Gastrocnemius medialis (tissue), 4 donors: ENCODE data around the gene REC114. TPM values are rescaled to one million over a fixed set of nuclear protein-coding genes. Genes with fewer than 3 reads are reported as not detected.

ENCODE experiments used
- ATAC-seq, 2 donors: fragments of 150-250 bp; one replicate each; pipeline ENCODE4 v1.9.1; 2016
- DNase-seq, 2 donors: peaks; one replicate each; pipeline ENCODE4 v3.0.0-alpha.2; 2019
- H3K27ac ChIP-seq, 4 donors: fragments of 200-600 bp; sonication (generic); 1 replicate in 1 of 4; 2 replicates in 3 of 4; pipeline ENCODE4 v1.5.1; 2016 to 2018; ENCODE audit warnings: mild to moderate bottlenecking in 2 of 4, moderate library complexity in 1 of 4
- H3K27me3 ChIP-seq, 3 donors: fragments of 200-600 bp; sonication (generic) in 2 of 3; 1 replicate in 1 of 3; 2 replicates in 2 of 3; pipeline versions ENCODE4 v1.5.1 to v1.6.0; 2016 to 2019; ENCODE audit warnings: mild to moderate bottlenecking in 1 of 3, moderate library complexity in 1 of 3
- H3K36me3 ChIP-seq, 2 donors: fragments of 200-600 bp; sonication (generic) in 1 of 2; one replicate each; pipeline ENCODE4 v1.5.1; 2017 to 2018
- H3K4me1 ChIP-seq, 2 donors: fragments of 200-600 bp; sonication (generic) in 1 of 2; one replicate each; pipeline ENCODE4 v1.5.1; 2016 to 2017; ENCODE audit warnings: mild to moderate bottlenecking in 2 of 2
- H3K4me3 ChIP-seq, 4 donors: fragments of 200-600 bp; sonication (generic) in 3 of 4; 1 replicate in 1 of 4; 2 replicates in 3 of 4; pipeline ENCODE4 v1.5.1; 2016 to 2019; ENCODE audit warnings: mild to moderate bottlenecking in 2 of 4
- H3K9me3 ChIP-seq, 3 donors: fragments of 200-600 bp; sonication (generic) in 2 of 3; 1 replicate in 1 of 3; 2 replicates in 2 of 3; pipeline ENCODE4 v1.5.1; 2016 to 2019
- POLR2A ChIP-seq, 2 donors: fragments of 450-650 bp; IDR thresholded peaks; one replicate each; pipeline ENCODE4 v1.6.1; 2017; ENCODE audit warnings: antibody characterized with exemption in 2 of 2, mild to moderate bottlenecking in 2 of 2, moderate library complexity in 2 of 2
- in situ Hi-C, 4 donors: fragments of 200-750 bp; cut with MboI; loops; one replicate each; pipeline versions ENCODE4 v1.15.0 to v1.8.0; 2017; ENCODE audit warnings: low sequenced_read_pairs in 4 of 4
- intact Hi-C: fragments of 100-400 bp; cut with DNase I; formaldehyde crosslinking; loops from one replicate; pipeline ENCODE4 v1.15.1; 2023; ENCODE audit warnings: low total_unique reads
- total RNA-seq, 4 donors: library from RNA; depleted of rRNA; stranded (reverse); fragments of >200 nt; gene quantifications; one replicate each; pipeline versions ENCODE4 v1.1.0 to v1.2.3, GENCODE V29; 2016
- TF ChIP-seq, protein P1 (sequence below), 5 experiments: fragments of 450-650 bp in 3 of 5; fragments of 200-600 bp in 2 of 5; sonication (generic) in 2 of 5; IDR thresholded peaks in 4 of 5; conservative IDR thresholded peaks in 1 of 5; 1 replicate in 4 of 5; 2 replicates in 1 of 5; pipeline ENCODE4 v1.5.1; 2016 to 2019; ENCODE audit warnings: antibody characterized with exemption in 5 of 5, mild to moderate bottlenecking in 3 of 5, moderate library complexity in 3 of 5

Gene REC114
- total RNA-seq, 4 donors from 2014 or later, result not detected

DNA sequence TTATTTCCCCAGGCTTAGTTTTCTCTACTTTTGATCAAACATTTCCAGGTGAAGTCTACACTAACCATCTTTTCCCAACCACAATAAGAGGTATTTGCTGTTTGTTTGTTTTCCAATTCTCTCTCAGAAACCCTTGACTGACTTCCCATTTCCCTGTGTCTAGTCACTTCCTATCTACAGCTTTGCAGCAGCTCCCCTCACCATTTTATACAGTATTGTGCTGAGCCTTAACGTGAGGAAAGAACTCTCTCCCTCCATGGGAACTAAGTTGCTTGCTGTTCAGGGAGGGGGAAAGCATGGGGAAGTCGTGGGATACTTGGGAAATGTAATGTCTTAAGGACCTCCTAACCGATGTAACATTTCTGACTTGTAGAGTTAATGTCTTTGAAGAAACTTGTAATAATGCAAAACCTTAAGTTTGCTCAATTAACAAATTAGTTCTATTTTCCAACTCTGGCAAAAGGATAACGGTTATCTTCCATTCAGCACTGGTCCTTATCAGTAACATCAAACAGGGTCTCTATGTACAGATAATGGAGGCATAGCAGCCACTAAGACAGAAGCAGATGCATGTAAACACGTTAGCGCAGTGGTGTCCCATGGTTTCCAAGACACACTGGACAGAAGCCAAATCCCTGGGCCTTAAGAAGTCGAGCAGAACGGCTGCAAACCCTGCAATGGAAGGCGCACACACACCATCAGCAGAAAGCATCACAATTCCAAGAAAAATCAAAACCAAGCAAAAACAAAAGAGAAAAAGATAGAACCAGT is 150.5 kb downstream of the REC114 start:
- in situ Hi-C loops (no loop called here), intact Hi-C loops (no loop called here)
- TF ChIP-seq, protein P1, sequence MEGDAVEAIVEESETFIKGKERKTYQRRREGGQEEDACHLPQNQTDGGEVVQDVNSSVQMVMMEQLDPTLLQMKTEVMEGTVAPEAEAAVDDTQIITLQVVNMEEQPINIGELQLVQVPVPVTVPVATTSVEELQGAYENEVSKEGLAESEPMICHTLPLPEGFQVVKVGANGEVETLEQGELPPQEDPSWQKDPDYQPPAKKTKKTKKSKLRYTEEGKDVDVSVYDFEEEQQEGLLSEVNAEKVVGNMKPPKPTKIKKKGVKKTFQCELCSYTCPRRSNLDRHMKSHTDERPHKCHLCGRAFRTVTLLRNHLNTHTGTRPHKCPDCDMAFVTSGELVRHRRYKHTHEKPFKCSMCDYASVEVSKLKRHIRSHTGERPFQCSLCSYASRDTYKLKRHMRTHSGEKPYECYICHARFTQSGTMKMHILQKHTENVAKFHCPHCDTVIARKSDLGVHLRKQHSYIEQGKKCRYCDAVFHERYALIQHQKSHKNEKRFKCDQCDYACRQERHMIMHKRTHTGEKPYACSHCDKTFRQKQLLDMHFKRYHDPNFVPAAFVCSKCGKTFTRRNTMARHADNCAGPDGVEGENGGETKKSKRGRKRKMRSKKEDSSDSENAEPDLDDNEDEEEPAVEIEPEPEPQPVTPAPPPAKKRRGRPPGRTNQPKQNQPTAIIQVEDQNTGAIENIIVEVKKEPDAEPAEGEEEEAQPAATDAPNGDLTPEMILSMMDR (IDR thresholded peaks at IDR 0.05 in 4 of 5, conservative IDR thresholded peaks at IDR 0.05 in 1 of 5), result no peak
- no peak for TF ChIP-seq POLR2A (IDR thresholded peaks at IDR 0.05)
- Histone ChIP-seq H3K27ac (no peak overlapping the region), H3K4me3 (no peak overlapping the region), H3K9me3 (no peaks in the 10 kb centered on the region), H3K36me3 (peaks cover 0 to 14% of the 10 kb centered on the region in 2 donors), H3K4me1 (peaks cover 37 to 59% of the 10 kb centered on the region in 2 donors), H3K27me3 (no peaks in the 10 kb centered on the region)
- DNase-seq, result no peak
- ATAC-seq, result no peak

DNA sequence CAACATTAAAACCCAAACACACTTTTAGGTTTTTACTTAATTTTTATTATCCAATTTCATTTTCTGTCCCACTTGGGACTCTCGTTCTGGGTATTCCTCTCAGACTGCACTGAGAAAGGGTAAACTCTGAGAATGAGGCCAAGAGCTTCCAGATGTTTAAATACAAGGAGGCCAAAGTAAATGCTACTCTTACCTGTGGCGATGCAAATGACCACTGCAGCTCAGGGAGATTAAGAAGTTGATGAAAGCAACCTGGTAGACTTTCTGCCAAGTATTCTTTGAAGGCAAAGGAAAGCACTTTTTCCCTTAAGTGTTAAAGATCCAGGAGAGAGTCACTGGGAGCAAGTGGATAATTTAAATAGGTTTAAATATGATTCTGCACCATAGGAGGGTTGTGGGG is 151.1 kb downstream of the REC114 start:
- H3K36me3 ChIP-seq, result peaks cover 0 to 7% of the 10 kb centered on the region in 2 donors
- no peak for ATAC-seq
- H3K4me3 ChIP-seq, result no peak overlapping the region
- no peaks in the 10 kb centered on the region for H3K27me3 ChIP-seq
- intact Hi-C loops (no loop called here), in situ Hi-C loops (no loop called here)
- H3K9me3 ChIP-seq, result no peaks in the 10 kb centered on the region
- no peak for DNase-seq
- peaks cover 43 to 66% of the 10 kb centered on the region in 2 donors for H3K4me1 ChIP-seq
- TF ChIP-seq POLR2A (IDR thresholded peaks at IDR 0.05), result no peak
- TF ChIP-seq, protein P1 (IDR thresholded peaks at IDR 0.05 in 4 of 5, conservative IDR thresholded peaks at IDR 0.05 in 1 of 5), result no peak
- no peak overlapping the region for H3K27ac ChIP-seq

DNA sequence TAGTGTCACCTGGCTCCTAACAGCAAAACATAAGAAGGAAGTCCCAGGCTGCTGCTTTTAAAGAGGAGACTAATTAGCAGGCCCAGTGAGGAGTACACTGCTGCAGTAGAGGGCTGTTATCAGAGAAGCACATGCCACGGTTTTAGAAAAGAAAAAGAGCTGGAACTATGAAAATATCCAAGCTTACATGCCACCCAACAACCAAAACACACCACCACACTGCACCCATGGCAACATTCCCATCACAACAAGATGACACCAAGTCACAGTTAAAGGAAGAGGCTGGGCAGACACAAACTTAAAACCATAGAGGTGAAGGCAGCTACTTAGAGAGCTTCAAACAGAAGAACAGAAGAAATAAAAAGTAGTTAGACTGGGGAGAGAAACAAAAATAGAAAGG is 153.2 kb downstream of the REC114 start:
- Histone ChIP-seq H3K27ac (no peak overlapping the region), H3K9me3 (no peaks in the 10 kb centered on the region), H3K27me3 (no peaks in the 10 kb centered on the region), H3K36me3 (no peaks in the 10 kb centered on the region), H3K4me1 (peaks cover 63 to 85% of the 10 kb centered on the region in 2 donors), H3K4me3 (no peak overlapping the region)
- DNase-seq (no peak), ATAC-seq (no peak)
- TF ChIP-seq, protein P1 (IDR thresholded peaks at IDR 0.05 in 4 of 5, conservative IDR thresholded peaks at IDR 0.05 in 1 of 5), result no peak
- TF ChIP-seq POLR2A (IDR thresholded peaks at IDR 0.05), result no peak
- in situ Hi-C loops (no loop called here), intact Hi-C loops (no loop called here)

DNA sequence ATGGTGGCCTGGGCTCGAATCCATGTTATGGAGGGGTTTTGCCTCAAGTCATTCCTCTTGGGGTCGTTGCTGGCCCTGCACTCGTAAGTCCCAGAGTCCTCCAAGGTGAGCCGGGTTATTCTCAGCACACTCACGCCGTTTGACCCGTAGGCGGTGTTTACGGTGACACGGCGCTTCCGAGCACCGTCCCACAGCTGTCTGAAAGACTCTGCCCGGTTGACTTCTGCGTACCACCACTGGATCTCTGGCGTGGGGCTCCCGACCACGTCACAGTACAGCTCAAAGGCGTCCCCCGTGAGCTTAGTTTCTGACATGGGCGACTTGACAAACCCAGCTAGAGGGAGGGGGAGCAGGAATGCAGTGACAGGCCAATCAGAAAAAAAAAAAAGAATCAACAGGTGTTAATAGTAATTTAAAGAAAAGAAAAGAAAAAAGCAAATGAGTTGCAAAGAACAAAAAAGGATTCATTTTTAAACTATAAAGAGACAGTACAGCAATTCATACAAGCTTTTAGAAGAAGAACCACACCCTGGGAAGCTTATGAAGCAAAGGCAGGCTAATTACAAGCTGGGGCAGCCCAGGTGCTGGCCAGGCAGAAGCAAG is 154.2 kb downstream of the REC114 start:
- DNase-seq, result no peak
- Histone ChIP-seq H3K36me3 (no peaks in the 10 kb centered on the region), H3K27ac (no peak overlapping the region), H3K9me3 (no peaks in the 10 kb centered on the region), H3K4me3 (no peak overlapping the region), H3K4me1 (peaks cover 73 to 89% of the 10 kb centered on the region in 2 donors), H3K27me3 (no peaks in the 10 kb centered on the region)
- no peak for ATAC-seq
- in situ Hi-C loops, result no loop called here
- intact Hi-C loops, result no loop called here
- no peak for TF ChIP-seq POLR2A (IDR thresholded peaks at IDR 0.05)
- TF ChIP-seq, protein P1 (IDR thresholded peaks at IDR 0.05 in 4 of 5, conservative IDR thresholded peaks at IDR 0.05 in 1 of 5), result no peak
